NCI-H460 (cell line): ENCODE data around the gene ACTN3. TPM values are rescaled to one million over a fixed set of nuclear protein-coding genes. Genes with fewer than 3 reads are reported as not detected.
A peak's percentile ranks its signal among the peaks of the same experiment; 100 is the strongest.
"Not testable (repeated sequence)": the region's sequence is repeated elsewhere in the genome, so short reads cannot be mapped to it uniquely, and the experiment has no call there.

Experiments used
- DNase-seq: peaks from one replicate; pipeline ENCODE4 v3.0.0-alpha.2; 2016; ENCODE audit warnings: low read depth; ENCODE audit errors: extremely low read depth
- polyA plus RNA-seq: library from polyadenylated mRNA; depleted of rRNA; stranded (reverse); fragments of >200 nt; gene quantifications from 2 replicates; pipeline ENCODE4 v1.2.3, GENCODE V29; 2014; cell fraction: nucleus; rRNA removed
- total RNA-seq: library from RNA; depleted of rRNA; stranded (reverse); fragments of >200 nt; shearing (Covaris generic); gene quantifications from 2 replicates; pipeline ENCODE4 v1.2.3, GENCODE V29; 2014; rRNA removed

ACTN3 gene
- total RNA-seq: not detected in 2 replicates
- polyA plus RNA-seq: not detected in 2 replicates

DNA sequence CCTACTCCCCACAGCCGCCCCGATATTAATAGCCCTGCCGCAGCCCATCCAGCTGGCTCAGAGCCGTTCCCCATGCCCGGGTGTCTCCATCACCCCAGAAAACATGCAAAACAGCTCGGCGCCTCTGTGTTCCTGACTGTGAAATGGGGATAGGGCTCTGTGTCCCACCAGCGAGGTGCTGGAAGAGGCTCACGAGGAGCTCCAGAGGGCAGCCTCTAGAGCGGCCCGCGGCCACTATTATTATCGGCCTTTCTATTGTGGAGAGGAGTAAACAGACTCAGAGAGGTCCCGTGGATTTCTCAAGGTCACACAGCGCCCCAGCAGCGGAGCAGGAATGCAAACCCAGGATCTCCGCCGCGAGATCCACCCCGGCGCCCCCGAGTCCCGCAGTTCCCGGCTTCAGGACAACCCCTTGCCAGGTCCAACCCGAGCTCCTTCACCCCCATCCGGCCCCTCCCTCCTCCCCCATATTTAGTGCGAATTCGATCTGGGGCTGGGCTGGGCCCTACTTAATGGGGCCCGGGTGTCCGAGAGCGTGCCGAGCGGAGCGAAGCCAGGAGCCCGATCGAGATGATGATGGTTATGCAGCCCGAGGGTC lies at the start of gene ACTN3:
Gene ACTN3, plus strand, starts transcription at position 536 of the 598 bp plus-strand sequence. Its CDS starts 35 bp downstream, at position 571.
- no peak for DNase-seq

DNA sequence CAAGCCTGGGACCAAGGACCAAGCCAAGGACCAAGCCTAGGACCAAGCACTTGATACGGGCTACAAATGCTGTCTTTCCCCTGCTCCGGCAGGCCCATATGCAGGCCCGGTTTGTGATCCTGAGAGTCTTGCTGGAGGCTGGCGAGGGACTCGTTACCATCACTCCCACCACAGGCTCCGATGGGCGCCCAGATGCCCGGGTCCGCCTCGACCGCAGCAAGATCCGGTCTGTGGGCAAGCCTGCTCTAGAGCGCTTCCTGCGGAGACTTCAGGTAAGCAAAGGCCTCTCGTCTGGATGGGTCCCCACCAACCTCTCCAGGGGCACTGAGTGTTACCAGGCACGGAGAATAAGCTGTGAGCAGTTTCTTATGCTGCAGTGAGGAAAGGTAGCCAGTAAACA lies 49.5 kb upstream of the ACTN3 start:
- no peak for DNase-seq

DNA sequence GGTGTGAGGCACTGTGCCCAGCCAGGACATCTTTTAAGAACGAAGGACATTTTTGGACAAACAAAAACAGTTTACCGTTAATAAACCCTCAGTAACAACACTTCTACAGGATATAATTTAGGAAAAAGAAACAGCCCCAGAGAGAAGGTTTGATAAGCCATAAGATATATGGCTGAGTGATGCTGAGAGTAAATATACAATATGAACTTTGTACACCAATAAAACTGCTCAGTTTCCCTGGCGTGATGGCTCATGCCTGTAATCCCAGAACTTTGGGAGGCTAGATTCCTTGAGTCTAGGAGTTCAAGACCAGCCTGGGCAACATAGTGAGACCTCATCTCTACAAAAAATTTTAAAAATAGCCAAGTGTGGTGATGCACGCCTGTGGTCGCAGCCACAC lies 48.2 kb upstream of the ACTN3 start:
- DNase-seq: no peak

DNA sequence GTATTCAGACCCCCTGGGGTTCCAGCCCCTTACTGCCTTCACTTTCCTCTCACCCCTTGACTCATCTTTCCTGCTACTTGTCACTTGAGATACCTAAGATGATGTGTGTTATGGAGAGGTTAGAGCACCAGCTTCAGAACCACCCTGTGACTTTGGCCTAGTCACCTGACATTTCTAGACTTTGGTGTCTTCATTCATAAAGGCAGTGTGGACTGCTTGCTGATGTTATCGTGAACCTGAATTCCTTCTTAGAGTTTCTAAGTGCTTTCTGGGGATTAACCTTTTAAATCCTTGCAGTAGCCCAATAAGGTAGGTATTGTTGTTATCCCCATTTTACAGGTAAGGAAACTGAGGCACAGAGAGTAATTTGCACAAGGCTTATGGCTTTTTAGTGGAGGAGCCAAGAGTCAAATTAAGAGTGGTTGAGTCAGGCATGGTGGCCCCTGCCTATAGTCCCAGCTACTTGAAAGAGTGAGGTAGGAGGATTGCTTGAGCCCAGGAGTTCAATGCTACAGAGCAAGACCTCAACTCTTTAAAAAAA lies 41.4 kb upstream of the ACTN3 start:
- no peak for DNase-seq

DNA sequence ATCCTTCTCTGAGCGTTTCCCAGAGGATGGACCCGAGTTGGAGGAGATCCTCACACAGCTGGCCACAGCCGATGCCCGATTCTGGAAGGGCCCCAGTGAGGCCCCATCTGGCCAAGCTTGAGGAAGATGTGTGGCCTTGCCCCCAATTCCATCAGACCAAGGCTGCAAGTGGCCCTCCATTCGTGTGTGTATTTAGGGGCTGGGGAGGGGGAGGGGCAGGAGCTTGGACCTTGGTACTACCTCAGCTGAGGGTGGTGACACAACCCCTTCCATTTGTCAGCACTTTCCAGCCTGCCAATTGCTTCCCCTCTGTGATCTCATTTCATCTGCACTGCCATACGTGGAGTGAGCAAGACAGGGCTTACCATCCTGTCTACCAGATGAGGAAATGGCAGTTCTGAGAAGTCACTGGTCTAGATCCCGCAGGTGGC lies 37.6 kb upstream of the ACTN3 start:
- no peak for DNase-seq

DNA sequence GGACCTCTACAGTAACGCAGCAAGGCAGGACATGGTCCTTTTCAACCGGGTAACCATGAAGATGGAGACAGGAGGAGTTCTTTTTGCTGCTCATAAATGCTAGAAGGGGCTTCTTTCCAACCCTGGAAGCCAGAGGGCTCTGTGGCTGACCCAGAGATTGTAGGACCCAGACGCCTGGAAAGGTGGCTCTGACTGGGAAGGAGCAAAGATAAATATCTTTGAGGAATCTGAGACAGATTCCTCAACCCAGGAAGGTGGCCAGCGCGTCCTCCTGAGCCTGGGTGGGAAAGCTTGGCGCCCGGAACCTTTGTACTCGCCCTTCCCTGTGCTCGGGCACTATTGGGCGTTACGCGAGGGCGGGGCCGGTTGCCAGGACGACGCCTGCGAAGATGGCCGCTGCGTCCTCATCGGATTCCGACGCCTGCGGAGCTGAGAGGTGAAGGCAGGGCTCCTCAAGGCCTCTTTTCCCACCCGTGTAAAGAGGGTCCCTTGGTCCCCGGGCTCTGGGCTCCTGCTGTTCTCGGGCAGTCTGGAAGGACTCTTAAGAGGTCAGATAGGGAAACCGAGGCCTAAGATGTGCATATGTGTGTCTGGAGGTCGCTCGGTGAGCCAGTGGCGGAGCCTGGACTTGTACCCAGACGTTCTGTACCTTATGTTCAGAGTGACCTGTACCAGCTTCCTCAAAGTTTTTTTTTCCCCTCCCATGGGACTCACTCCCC lies 36.3 kb upstream of the ACTN3 start, which contains the start of gene BBS1:
Gene BBS1, plus strand, starts transcription at position 365 of the 719 bp plus-strand sequence. Its CDS starts 25 bp downstream, at position 390.
- DNase-seq: peak; percentile 62

GRCh38 chr11:66510990-66511339 lies 35.7 kb upstream of the ACTN3 start:
- no peak for DNase-seq

GRCh38 chr11:66523611-66524010 lies 23.1 kb upstream of the ACTN3 start:
- DNase-seq: no peak

DNA sequence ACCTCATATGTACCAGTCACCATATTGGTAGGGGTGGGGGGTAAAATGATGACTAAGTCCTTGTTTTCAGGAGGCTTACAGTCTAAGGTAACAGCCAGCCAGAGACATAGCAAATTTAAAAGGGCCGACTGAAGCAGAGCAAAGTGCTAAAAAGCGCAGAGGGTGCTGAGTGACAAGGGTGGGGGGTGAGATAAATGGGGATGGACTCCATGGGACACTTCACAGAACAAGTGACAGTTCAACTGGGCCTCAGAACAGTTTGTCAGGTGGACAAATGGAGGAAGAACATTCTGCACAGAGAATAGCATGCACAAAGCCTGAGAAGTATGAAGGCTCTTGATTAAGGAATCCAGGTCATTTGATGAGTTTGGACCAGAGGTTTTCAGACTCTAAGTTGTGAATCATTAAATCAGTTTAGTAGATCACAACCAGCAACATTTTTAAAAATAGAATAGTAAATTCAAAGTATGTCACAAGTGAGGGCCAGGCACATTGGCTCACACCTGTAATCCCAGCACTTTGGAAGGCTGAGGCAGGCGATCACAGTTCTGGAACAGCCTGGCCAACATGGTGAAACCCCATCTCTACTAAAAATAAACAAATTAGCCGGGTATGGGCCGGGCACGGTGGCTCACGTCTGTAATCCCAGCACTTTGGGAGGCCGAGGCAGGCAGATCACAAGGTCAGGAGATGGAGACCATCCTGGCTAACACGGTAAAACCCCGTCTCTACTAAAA lies 22.2 kb upstream of the ACTN3 start:
- DNase-seq: no peak

DNA sequence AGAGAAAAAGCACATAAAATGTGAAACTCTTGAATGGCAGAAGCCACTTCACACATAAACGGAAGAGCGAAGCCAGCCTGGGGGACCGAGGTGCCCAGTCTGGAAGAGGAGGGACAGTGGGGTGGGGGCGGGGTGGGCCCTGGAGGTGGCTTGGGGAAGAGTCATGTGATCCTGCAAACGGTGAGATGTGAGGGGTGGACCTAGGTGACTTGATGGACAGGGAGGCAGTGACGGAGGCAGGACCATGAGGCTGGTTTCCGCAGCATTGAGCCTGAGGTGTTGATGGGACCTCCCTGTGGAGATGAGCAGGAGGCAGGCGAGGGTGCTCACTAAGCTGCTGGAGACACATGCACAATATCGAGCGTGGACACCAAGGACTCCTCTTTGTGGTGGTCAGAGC lies 17.6 kb upstream of the ACTN3 start:
- no peak for DNase-seq

DNA sequence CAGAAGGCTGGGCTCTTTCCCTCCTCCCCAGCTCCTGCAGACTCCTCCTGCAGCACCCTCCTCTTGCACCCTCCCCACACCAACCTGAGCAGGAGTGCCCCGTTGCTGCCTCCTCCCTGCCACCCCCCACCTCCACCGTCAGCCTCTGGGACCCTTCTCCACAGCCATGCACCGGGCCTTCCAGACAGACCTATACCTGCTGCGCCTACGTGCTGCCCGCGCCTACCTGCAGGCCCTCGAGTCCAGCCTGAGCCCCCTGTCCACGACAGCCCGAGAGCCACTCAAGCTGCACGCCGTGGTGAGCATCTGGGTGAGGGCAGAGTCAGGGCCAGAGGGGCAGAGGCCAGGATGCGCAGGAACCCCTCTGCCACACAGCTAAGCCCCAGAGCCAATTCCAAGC lies 17.0 kb upstream of the ACTN3 start:
- DNase-seq: no peak

DNA sequence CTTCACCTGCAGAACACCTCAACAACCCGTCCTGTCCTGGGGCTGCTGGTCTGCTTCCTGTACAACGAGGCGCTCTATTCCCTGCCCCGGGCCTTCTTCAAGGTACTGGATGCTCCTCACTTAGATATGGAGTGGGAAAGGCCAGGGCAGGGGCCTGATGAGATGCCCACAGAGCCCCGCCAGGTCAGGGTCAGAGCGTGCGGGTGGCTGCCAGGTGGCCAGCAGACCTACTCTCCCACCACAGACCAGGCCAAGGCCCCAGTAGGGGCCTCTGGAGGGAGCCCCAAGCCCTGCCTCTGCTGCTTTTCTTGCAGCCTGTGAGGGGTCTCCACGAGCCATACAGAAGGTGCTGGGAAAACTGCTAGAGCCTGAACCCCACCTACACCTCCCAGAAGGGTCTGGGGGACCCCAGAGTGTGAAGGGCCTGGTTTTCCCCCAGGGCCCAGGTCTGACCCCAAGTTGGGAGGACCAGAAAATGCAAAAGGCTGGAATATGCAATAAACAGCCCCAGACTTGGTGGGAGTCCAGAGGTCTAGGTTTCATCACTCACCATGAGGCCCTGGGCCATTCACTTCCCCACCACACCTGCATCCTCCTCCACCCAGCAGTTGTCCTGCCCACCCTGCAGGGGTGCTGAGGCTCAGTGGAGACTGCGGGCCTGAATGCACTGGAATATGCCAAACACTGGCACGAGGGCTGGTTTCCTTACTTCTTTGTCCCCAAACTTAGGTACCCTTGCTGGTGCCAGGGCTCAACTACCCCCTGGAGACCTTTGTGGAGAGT lies 15.6 kb upstream of the ACTN3 start:
- DNase-seq: no peak

DNA sequence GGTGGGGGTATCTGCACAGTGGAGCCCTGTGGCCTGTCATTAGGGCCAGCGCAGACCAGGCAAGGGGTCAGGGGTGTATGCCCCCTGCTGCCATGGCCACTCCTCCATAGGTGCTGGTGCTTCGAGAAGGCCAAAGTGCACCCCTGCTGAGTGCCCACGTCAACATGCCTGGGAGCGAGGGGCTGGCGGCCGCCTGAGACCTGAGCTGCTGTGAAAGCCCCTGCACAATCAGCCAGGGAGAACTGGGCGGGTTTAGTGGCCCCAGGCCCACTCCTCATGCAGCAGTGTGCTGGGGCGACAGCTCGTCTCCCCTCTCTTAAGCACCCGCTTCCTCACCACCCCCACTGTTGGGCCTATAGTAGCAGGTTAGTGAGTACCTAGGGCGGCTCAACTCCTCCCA lies 14.9 kb upstream of the ACTN3 start:
- DNase-seq: no peak

GRCh38 chr11:66532784-66533183 lies 13.9 kb upstream of the ACTN3 start:
- no peak for DNase-seq

DNA sequence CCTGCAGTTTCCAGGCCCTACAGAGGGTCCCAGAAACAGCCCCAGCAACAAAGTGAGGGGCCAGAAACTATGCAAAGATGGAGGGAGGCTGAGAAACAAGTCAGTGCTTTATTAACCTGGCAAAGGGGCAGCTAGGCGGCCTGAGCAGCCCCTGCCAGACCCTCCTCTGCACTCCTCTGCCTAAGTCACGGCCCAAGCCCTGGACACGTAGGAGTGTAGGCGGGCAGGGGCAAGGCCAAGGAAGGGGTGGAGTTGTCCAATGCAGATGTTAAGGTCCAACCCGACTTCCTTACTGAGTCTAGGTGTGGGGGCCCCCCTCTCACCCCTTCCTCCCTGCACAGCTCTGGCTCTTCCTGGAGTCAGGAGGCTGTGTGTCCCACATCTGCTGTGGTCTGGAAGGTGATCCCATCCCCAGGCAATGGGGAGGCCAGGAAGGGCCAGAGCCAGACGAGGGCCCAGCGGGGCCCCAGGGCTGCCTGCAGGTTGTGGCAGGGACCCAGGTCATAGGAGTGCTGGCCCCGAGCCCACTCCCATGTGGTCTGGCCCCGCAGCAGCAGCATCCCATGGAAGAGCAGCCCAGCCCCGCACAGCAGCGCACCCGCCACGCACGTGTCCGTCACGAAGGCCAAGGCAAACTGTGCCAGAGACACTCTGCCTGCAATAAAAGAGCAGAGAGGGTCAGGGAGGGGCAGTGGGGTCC lies 7.4 kb upstream of the ACTN3 start:
- DNase-seq: no peak

DNA sequence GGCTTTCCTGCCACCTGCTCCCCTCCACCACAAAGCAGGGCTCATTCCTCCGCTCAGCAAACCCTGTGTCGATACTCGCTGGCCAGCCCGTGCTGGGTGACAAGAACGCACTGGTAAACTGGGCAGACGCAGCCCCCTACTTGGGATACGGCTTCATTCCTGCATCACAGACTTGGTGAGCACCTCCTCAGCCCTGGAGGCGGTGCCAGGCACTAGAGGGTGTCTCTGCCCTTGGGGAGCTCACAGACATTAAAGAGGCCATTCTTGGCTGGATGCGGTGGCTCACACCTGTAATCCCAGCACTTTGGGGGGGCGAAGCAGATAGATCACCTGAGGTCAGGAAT lies 6.9 kb upstream of the ACTN3 start:
- no peak for DNase-seq

DNA sequence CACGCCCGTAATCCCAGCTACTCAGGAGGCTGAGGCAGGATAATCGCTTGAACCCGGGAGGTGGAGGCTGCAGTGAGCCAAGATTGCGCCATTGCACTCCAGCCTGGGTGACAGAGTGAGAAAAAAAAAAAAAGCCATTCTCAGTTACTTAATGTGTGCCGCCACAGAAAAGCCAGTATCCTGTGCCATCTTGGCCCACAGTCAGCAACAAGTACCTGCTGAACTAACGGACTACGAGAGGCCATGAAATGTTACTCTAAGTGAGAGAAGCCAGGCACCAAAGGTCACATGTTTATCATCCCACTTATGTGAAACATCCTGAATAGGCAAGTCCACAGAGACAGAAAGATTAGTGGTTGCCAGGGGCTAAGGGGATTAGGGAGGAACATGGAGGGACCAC lies 6.1 kb upstream of the ACTN3 start:
- not testable (repeated sequence) for DNase-seq

GRCh38 chr11:66541892-66542291 lies 4.8 kb upstream of the ACTN3 start:
- DNase-seq: no peak

- DNase-seq: no peak
These were observed 4.3 kb upstream of the ACTN3 start for GRCh38 chr11:66542362-66542761.
